B cell (primary cell): ENCODE results near the gene CST6. TPM values are rescaled to one million over a fixed set of nuclear protein-coding genes. Genes with fewer than 3 reads are reported as not detected.

Experiments
- ATAC-seq: fragments of 200-7000 bp; cut with Tn5 transposase; one replicate; pipeline ENCODE4 v1.10.0; 2021; ENCODE audit warnings: low read depth, mild to moderate bottlenecking, moderate number of reproducible peaks, moderate library complexity
- CTCF ChIA-PET: fragments of 350-600 bp; sonication (Branson Sonifier 250); formaldehyde crosslinking; loops from one replicate; lab custom pipeline; 2021; ENCODE audit warnings: antibody characterized with exemption, inconsistent platforms; lab: Charles Lee
- POLR2A ChIA-PET: fragments of 350-600 bp; sonication (Branson Sonifier 250); formaldehyde crosslinking; loops from one replicate; lab custom pipeline; 2021; ENCODE audit warnings: antibody characterized with exemption; lab: Charles Lee
- DNase-seq: peaks from one replicate; pipeline ENCODE4 v3.0.0; 2013
- H2AFZ ChIP-seq: 2 replicates; pipeline ENCODE4 v1.6.1; 2012; ENCODE audit warnings: mild to moderate bottlenecking, low read depth, low read length; ENCODE audit not compliant: insufficient read depth, poor library complexity, severe bottlenecking
- H3K27ac ChIP-seq, 2 donors: 1 replicate in 1 of 2; 2 replicates in 1 of 2; pipeline ENCODE4 v1.5.1; 2012 to 2013; ENCODE audit warnings: low read length in 2 of 2, mild to moderate bottlenecking in 2 of 2, moderate library complexity in 1 of 2
- H3K27me3 ChIP-seq, 4 experiments: fragments of 200-600 bp in 1 of 4; sonication (generic) in 1 of 4; replicated peaks in 1 of 4; 1 replicate in 2 of 4; 2 replicates in 2 of 4; pipeline versions ENCODE4 v1.6.1 to v1.7.0; 2013 to 2016; ENCODE audit warnings: low read length in 3 of 4, mild to moderate bottlenecking in 2 of 4, mixed read lengths in 1 of 4, moderate library complexity in 1 of 4; ENCODE audit not compliant: insufficient read depth in 4 of 4, control insufficient read depth in 3 of 4; ENCODE audit errors: control extremely low read depth in 1 of 4
- H3K36me3 ChIP-seq, 2 experiments: replicated peaks in 1 of 2; 1 replicate in 1 of 2; 2 replicates in 1 of 2; pipeline versions ENCODE4 v1.6.1 to v1.7.1; 2013; ENCODE audit warnings: low read length in 1 of 2; ENCODE audit not compliant: insufficient read depth in 2 of 2, control insufficient read depth in 1 of 2; ENCODE audit errors: control extremely low read depth in 1 of 2, extremely low read depth in 1 of 2
- H3K4me1 ChIP-seq, 2 donors: fragments of 200-600 bp in 1 of 2; sonication (generic) in 1 of 2; 1 replicate in 1 of 2; 2 replicates in 1 of 2; pipeline versions ENCODE4 v1.5.1 to v1.6.1; 2013 to 2017; ENCODE audit warnings: low read length in 2 of 2; ENCODE audit not compliant: control insufficient read depth in 2 of 2, insufficient read depth in 2 of 2
- H3K4me2 ChIP-seq: replicated peaks from 2 replicates; pipeline ENCODE3; 2012; ENCODE audit warnings: mild to moderate bottlenecking, low read depth, low read length; ENCODE audit not compliant: poor library complexity, severe bottlenecking
- H3K4me3 ChIP-seq, 5 experiments: fragments of 200-600 bp in 1 of 5; sonication (generic) in 1 of 5; 1 replicate in 3 of 5; 2 replicates in 2 of 5; pipeline versions ENCODE4 v1.5.1 to v1.7.0; 2011 to 2016; ENCODE audit warnings: low read length in 4 of 5, mild to moderate bottlenecking in 4 of 5, low read depth in 2 of 5, control low read depth in 1 of 5, moderate library complexity in 1 of 5; ENCODE audit not compliant: insufficient read depth in 1 of 5; ENCODE audit errors: control extremely low read depth in 1 of 5, extremely low read depth in 1 of 5
- H3K79me2 ChIP-seq: fragments of 200-600 bp; sonication (generic); one replicate; pipeline ENCODE4 v1.6.0; 2016; ENCODE audit warnings: low read length; ENCODE audit not compliant: control insufficient read depth, insufficient read depth
- H3K9ac ChIP-seq: fragments of 200-600 bp; sonication (generic); 2 replicates; pipeline ENCODE4 v1.6.1; 2017; ENCODE audit warnings: mild to moderate bottlenecking, low read length, moderate library complexity
- H3K9me3 ChIP-seq, 3 donors: one replicate each; pipeline versions ENCODE4 v1.6.1 to v1.7.1; 2013; ENCODE audit warnings: low read length in 2 of 3; ENCODE audit not compliant: control insufficient read depth in 2 of 3, insufficient read depth in 1 of 3; ENCODE audit errors: control extremely low read depth in 1 of 3
- H4K20me1 ChIP-seq: 2 replicates; pipeline ENCODE4 v1.6.0; 2012; ENCODE audit warnings: mild to moderate bottlenecking, low read length; ENCODE audit not compliant: insufficient read depth, control insufficient read depth, poor library complexity, severe bottlenecking
- H3K27ac Mint-ChIP-seq: one replicate; pipeline ENCODE4 v1.8.0; 2021; ENCODE audit warnings: mixed read lengths
- H3K27me3 Mint-ChIP-seq: one replicate; pipeline ENCODE4 v1.8.0; 2021; ENCODE audit warnings: mixed read lengths
- H3K4me1 Mint-ChIP-seq: one replicate; pipeline ENCODE4 v1.8.0; 2021; ENCODE audit warnings: mixed read lengths
- H3K4me3 Mint-ChIP-seq: one replicate; pipeline ENCODE4 v1.8.0; 2021; ENCODE audit warnings: mixed read lengths
- H3K9me3 Mint-ChIP-seq: one replicate; pipeline ENCODE4 v1.8.0; 2022; ENCODE audit warnings: mixed read lengths; ENCODE audit not compliant: insufficient read depth
- EZH2 ChIP-seq: IDR thresholded peaks from 2 replicates; pipeline ENCODE4 v1.6.1; 2012; ENCODE audit warnings: borderline replicate concordance, low read depth, mild to moderate bottlenecking, moderate library complexity, low read length; ENCODE audit not compliant: insufficient read depth, poor library complexity, severe bottlenecking
- WGBS: methylation state at CpG from one replicate; pipeline ENCODE4 v1.1.5; 2013; ENCODE audit warnings: missing lambda C conversion rate; ENCODE audit not compliant: insufficient coverage; 5-methylcytosine and 5-hydroxymethylcytosine counted together
- intact Hi-C: fragments of 100-400 bp; cut with micrococcal nuclease; formaldehyde crosslinking; loops from one replicate; pipeline ENCODE4 v1.10.0; 2022
- polyA plus RNA-seq: library from polyadenylated mRNA; depleted of rRNA; stranded (reverse); fragments of >200 nt; gene quantifications from 2 replicates; pipeline ENCODE4 v1.2.3, GENCODE V29; 2012
- total RNA-seq, 2 donors: library from RNA; stranded (reverse); fragments of 120-200 nt in 1 of 2; gene quantifications; 1 replicate in 1 of 2; 2 replicates in 1 of 2; pipeline versions ENCODE4 v1.2.3 to v1.2.4, GENCODE V29; 2013 to 2022
- TF ChIP-seq, protein P1 (sequence below): fragments of 200-600 bp; IDR thresholded peaks from one replicate; pipeline ENCODE4 v1.8.0; 2022; ENCODE audit warnings: antibody characterized with exemption, mild to moderate bottlenecking

The CST6 gene
- total and polyA plus RNA-seq, 2 donors (not counting 1 experiment from before 2014, with no cell fraction given), result not detected

DNA sequence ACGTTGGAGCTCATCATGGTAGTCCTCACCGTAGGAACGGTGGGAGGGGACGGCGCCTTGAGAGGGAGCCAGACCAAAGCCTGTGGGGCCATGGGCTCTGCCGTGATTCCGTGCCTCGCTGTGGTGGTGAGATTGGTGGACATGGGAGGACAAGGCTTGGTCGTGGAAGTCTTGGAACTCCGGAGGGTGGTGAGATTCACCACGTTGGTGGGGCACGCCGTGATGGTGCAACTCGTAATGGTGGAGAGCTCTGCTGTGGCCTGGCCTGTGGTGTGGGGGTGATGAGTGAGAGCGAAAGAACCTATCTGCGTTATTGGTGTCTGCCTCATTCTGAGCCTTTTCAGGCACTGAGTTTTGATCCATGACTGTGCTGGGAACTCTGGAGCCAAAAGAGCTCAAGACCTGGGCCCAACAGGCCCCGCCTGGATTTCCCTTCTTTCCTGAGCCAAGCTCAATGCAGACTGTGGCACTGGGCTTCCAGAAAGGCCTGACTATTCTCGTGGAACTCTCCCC, 14.3 kb downstream of the CST6 start, which contains the start of gene CATSPER1:
Gene CATSPER1, minus strand, starts transcription at position 463 of the 513 bp plus-strand sequence. Its CDS starts 100 bp downstream, at position 363.
- CTCF ChIA-PET, result interaction anchor here (1.0 to 2.2 kb wide), 2 partner anchors 19 to 24 kb away, joined by 3 to 7 read pairs; partner anchors contain the start of genes BANF1 and EIF1AD
- H4K20me1 ChIP-seq, result no peaks in the 10 kb centered on the region
- WGBS, result 91% methylated on average over 18 of the region's 18 CpGs
- Mint-ChIP-seq H3K27ac (no peak within 1 kb of the TSS), H3K27me3 (peaks cover 7% of the 10 kb centered on the region), H3K9me3 (no peaks in the 10 kb centered on the region), H3K4me3 (no peak within 1 kb of the TSS), H3K4me1 (peaks cover 5% of the 10 kb centered on the region)
- H2AFZ ChIP-seq, result no peak within 1 kb of the TSS
- no peaks in the 10 kb centered on the region for H3K36me3 ChIP-seq
- H3K4me3 ChIP-seq, result no peak within 1 kb of the TSS
- POLR2A ChIA-PET, result no interaction called here
- no peaks in the 10 kb centered on the region for H3K79me2 ChIP-seq
- TF ChIP-seq, protein P1, sequence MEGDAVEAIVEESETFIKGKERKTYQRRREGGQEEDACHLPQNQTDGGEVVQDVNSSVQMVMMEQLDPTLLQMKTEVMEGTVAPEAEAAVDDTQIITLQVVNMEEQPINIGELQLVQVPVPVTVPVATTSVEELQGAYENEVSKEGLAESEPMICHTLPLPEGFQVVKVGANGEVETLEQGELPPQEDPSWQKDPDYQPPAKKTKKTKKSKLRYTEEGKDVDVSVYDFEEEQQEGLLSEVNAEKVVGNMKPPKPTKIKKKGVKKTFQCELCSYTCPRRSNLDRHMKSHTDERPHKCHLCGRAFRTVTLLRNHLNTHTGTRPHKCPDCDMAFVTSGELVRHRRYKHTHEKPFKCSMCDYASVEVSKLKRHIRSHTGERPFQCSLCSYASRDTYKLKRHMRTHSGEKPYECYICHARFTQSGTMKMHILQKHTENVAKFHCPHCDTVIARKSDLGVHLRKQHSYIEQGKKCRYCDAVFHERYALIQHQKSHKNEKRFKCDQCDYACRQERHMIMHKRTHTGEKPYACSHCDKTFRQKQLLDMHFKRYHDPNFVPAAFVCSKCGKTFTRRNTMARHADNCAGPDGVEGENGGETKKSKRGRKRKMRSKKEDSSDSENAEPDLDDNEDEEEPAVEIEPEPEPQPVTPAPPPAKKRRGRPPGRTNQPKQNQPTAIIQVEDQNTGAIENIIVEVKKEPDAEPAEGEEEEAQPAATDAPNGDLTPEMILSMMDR, result no peak
- TF ChIP-seq EZH2, result no peak
- H3K9ac ChIP-seq, result no peak within 1 kb of the TSS
- ATAC-seq (no peak), DNase-seq (no peak)
- intact Hi-C loops, result no loop called here
- H3K27ac ChIP-seq, result no peak within 1 kb of the TSS
- H3K27me3 ChIP-seq, result peaks cover 0 to 9% (median 4%) of the 10 kb centered on the region in 4 experiments
- no peak within 1 kb of the TSS for H3K4me2 ChIP-seq
- H3K4me1 ChIP-seq, result peaks cover 7% of the 10 kb centered on the region in 2 donors
- H3K9me3 ChIP-seq, result no peaks in the 10 kb centered on the region

DNA sequence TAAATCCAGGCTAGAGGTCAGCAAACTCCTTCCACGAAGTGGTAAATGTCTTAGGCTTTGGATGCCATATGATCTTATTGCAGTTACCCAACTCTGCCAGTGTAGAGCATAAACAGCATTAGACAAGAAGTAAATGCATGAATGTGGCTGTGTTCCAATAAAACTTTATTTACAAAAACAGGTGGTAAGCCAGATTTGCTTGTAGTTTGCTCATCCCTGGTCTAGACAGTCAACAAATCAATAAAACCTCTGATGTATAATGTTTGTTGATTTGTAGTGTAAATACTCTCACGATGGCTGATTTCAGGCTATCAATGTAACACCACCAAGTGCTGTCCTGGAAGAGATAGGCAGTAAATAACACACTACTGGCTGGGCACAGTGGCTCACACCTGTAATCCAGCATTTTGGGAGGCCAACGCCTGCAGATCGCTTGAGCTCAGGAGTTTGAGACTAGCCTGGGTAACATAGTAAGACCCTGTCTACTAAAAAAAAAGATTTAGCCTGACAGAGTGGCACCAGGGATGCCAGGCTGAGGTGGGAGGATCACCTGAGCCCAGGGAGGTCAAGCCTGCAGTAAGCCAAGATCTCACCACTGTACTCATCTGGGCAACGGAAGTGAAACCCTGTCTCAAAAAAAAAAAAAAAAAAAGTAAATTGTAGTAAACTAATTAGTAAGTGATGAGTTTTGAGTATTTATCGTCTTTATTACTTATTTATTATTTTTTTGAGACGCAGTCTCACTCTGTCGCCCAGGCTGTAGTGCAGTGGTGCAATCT, 21.3 kb downstream of the CST6 start:
- no peak overlapping the region for H3K27ac Mint-ChIP-seq
- no peak for DNase-seq
- WGBS, result 91% methylated on average over 3 of the region's 8 CpGs
- H2AFZ ChIP-seq, result no peak overlapping the region
- peaks cover 0 to 4% (median 1%) of the 10 kb centered on the region in 4 experiments for H3K27me3 ChIP-seq
- H3K4me1 Mint-ChIP-seq, result no peaks in the 10 kb centered on the region
- H3K4me3 Mint-ChIP-seq, result no peak overlapping the region
- no peak overlapping the region for H3K4me3 ChIP-seq
- H3K36me3 ChIP-seq, result no peaks in the 10 kb centered on the region
- CTCF ChIA-PET, result interaction anchor here (0.7 kb wide), 1 partner anchor 503 kb away, joined by 4 read pairs; no protein-coding TSS in a partner anchor
- no peaks in the 10 kb centered on the region for H3K79me2 ChIP-seq
- TF ChIP-seq, protein P1, result no peak
- TF ChIP-seq EZH2, result no peak
- peaks cover 0 to 10% (median 0%) of the 10 kb centered on the region in 3 donors for H3K9me3 ChIP-seq
- peaks cover 10% of the 10 kb centered on the region for H3K27me3 Mint-ChIP-seq
- no peaks in the 10 kb centered on the region for H4K20me1 ChIP-seq
- intact Hi-C loops, result no loop called here
- no peak overlapping the region for H3K9ac ChIP-seq
- H3K27ac ChIP-seq, result no peak overlapping the region
- ATAC-seq, result no peak
- no peaks in the 10 kb centered on the region for H3K9me3 Mint-ChIP-seq
- POLR2A ChIA-PET, result interaction anchor here (0.7 kb wide), 1 partner anchor 83 kb away, joined by 5 read pairs; no protein-coding TSS in a partner anchor
- H3K4me2 ChIP-seq, result no peak overlapping the region
- no peaks in the 10 kb centered on the region for H3K4me1 ChIP-seq
